ENCODE results near the gene IL1RN.
"Not testable (repeated sequence)": the region's sequence is repeated elsewhere in the genome, so short reads cannot be mapped to it uniquely, and the experiment has no call there.

Gene IL1RN

DNA sequence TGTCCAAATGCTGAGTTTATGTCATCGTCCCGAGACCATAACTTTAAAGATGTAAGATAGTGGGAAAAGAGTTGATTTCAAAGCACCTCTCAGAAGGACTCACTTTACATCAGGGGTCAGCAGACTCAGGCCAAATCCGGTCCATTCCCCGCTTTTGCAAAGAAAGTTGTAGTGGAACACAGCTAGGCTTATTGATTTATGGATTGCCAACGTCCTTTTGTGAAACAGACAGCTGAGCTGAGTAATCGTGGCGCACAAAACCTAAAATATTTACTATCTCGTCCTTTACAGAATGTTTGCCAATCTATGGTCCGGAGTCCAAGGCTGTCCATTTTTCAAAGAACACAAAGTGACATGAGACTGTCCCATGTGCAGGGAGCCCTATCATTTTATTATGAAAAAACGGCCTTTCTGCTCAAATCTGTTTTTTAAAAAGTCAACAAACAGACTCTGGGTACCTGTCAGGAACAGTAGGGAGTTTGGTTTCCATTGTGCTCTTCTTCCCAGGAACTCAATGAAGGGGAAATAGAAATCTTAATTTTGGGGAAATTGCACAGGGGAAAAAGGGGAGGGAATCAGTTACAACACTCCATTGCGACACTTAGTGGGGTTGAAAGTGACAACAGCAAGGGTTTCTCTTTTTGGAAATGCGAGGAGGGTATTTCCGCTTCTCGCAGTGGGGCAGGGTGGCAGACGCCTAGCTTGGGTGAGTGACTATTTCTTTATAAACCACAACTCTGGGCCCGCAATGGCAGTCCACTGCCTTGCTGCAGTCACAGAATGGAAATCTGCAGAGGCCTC lies at the start of gene IL1RN:
IL1RN (plus strand) TSS at position 754 of the 801 bp plus-strand sequence; CDS start at position 781, 27 bp downstream.
- DNase-seq (ENCODE audit: low read depth): no peak

- no peak for DNase-seq (ENCODE audit: low read depth)
These were observed 49.5 kb upstream of the IL1RN start for GRCh38 chr2:113077921-113078320.

DNA sequence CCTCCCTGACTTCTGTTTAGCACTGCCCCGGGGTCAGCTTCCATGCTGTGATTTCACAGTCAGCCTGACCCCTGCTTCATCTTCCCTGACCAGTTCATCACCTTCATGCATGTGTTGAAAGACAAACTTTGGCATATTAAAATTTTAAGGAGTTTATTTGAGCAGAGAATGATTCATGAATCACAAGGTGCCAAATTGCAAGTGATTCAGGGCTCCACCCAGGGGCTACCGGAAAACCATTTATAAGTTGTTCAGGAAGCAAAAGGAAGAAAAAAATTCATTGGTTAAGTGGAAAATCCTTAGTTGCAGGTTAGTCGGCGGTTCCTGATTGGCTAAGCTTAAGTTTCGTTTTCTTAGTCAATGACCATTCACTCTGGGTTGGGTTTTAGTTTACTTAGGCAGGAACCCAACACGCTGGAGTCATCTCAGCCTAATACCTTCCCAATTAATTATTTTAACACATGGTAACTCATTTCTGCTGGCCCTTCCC lies 49.0 kb upstream of the IL1RN start:
- no peak for DNase-seq (ENCODE audit: low read depth)

GRCh38 chr2:113079131-113079530 lies 48.3 kb upstream of the IL1RN start:
- no peak for DNase-seq (ENCODE audit: low read depth)

- DNase-seq (ENCODE audit: low read depth): peak; percentile 38
These were observed 47.3 kb upstream of the IL1RN start for GRCh38 chr2:113080134-113080533.

DNA sequence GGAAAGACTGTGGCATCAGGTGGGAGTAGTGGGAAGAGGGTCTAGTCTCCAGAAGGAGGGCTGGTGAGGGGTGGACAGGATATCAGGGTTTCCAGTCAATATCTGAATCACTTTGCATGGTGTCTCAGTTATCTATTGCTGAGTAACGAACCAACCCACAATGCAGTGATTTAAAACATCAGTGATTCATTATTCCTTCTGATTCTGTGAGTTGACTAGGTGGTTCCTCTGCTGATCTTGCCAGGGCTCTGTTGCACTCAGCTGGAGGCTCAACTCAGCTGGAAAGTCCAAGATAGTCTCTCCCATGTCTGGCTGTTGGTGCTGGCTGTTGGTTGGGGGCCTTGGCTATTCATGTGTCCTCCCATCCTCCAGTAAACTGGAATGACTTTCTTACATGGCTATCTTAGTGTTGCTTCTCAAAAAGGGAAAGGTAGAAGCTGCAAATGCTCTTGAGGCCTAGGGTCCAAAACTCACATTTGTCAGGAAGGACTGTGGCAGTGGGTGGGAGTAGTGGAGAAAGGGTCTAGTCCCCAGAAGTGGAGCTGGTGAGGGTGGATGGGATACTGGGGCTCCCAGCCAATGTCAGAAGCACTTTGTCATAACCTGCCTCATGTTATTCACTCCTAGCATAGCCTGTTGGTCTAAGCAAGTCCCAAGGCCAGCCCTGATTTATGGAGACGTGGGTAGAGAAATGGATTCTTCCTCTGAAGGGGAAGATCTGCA lies 45.7 kb upstream of the IL1RN start:
- DNase-seq (ENCODE audit: low read depth): no peak

GRCh38 chr2:113083296-113083695 lies 44.1 kb upstream of the IL1RN start:
- DNase-seq (ENCODE audit: low read depth): no peak

DNA sequence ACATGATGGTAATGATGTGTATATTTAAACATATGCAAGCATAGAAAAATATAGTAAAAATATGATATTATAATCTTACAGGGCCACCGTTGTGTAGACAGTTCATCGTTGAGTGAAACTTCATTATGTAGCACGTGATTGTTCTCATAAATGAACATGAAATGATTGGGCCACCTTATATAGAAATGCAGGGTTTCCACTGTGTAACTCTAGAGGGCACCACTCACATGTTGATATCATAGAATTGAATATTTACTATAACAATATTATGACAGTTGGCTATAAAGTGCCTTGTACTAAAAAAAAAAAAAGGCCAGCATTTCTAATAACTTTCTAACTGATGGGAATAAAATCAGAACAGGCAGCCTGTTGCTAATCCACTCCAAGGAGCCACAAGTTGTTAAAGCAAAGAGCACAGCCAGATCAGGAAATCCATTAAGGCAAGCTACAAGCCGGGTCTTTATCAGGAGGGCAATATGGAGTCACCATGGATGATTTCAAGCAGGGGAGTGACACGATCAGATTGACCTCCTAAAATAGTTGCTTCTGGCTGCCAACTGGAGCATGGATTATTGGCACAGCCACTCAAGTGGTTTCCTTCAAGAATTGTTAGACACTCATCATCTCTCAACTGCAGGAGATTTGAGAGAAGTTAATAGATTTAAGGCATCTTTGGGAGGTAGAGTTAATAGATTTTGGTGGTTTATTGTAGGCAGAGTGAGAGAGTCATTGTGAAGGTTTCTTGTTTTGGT lies 43.0 kb upstream of the IL1RN start:
- no peak for DNase-seq (ENCODE audit: low read depth)

GRCh38 chr2:113085542-113085941 lies 41.9 kb upstream of the IL1RN start:
- DNase-seq (ENCODE audit: low read depth): no peak

DNA sequence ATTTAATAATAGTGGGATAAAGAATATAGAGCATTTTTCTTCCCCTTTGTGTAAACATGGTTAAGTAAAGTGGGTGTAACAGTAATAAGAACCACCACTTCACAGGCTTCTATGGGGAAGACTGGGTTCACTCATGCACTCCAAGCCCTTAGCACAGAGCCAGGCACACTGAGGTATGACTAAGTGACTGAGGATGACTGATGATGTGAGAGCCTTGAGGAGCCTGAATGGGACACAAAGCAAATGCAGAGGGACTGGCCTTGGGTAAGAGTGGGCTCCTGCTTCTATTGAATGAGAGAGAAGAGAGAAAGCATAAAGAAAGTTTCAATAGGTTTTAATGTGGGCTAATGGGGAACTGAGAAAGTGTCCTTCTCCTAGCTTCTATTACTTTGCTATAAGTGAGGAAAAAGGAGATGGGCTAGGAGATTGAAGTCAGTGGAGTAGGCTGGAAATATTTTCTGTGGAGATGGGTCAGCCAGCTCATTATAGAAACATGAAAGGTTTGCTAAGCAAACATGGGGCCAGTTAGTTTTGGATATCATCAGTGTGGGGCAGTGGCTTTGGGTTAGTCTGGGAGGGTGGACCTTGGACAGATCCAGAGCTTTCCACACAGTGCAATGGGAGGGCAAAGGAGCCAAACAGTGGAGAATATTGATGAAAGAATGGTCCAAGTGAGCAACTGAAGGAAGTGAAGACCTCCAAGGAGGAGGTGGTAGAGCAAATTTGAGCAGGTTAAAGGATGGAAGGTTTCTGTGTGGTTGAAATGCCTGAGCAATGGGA lies 39.0 kb upstream of the IL1RN start:
- no peak for DNase-seq (ENCODE audit: low read depth)

DNA sequence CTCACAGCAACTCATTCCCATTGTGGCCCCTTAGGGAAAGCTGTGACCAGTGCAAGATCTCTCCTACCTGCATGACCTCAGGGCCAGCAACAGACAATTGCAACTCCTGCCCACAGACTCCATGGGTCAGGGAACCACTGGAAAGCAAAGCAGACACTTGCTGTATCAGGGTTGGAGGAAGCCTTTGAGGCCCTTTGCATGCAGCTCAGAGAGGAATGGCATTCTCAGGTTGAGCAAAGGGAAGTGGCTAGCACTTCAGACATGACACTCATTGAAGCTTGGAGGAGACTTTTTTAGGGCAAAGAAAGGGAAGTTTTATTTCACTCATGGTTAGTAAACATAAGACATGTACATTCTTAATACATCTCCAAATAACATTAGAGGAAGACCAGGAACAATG lies 37.5 kb upstream of the IL1RN start:
- DNase-seq (ENCODE audit: low read depth): no peak

GRCh38 chr2:113091231-113091896 lies 36.0 kb upstream of the IL1RN start:
- DNase-seq (ENCODE audit: low read depth): no peak

- no peak for DNase-seq (ENCODE audit: low read depth)
These were observed 34.4 kb upstream of the IL1RN start for GRCh38 chr2:113092864-113093612.

DNA sequence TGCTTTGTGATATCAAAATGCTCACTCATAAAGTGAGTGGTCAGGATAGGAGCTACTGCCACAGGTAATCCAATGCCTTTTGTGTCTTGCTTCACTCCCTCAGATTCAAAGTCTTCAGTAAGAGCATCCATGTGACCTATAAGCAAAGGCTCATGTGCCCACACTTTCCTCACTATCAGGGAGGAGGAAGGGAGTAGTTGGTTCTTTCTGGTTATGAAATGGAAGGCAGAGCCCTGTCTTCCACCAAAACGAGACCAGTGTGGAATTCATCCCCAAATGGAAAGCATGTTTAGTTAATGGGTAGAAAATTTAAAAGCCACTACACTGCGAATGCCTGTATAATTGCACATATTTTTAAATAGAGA lies 33.8 kb upstream of the IL1RN start:
- DNase-seq (ENCODE audit: low read depth): no peak

DNA sequence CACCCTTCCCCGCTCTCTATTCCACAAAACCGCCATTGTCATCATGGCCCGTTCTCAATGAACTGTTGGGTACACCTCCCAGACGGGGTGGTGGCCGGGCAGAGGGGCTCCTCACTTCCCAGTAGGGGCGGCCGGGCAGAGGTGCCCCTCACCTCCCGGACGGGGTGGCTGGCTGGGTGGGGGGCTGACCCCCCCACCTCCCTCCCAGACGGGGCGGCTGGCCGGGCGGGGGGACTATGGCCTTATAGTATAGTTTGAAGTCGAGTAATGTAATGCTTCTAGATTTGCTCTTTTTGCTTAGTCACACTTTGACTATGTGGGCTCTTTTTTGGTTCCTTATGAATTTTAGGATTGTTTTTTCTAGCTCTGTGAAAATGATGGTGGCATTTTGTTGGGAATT lies 31.1 kb upstream of the IL1RN start:
- not testable (repeated sequence) for DNase-seq (ENCODE audit: low read depth)

DNA sequence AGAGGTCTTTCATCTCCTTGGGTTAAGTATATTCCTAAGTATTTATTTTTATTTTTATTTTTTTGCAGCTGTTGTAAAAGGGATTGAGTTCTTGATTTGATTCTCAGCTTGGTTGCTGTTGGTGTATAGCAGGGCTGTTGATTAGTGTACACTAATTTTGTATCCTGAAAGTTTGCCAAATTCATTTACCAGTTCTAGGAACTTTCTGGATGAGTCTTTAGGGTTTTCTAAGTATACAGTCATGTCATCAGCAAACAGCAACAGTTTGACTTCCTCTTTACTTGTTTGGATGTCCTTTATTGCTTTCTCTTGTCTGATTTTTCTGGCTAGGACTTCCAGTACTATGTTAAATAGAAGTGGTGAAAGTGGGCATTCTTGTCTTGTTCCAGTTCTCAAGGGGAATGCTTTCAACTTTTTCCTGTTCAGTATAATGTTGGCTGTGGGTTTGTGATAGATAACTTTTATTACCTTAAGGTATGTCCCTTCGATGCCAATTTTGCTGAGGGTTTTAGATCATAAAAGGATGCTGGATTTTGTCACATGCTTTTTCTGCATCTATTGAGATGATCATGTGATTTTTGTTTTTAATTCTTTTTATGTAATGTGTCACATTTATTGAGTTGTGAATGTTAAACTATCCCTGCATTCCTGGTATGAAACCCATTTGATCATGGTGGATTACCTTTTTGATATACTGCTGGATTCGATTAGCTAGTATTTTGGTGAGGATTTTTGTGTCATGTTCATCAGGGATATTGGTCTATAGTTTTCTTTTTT lies 30.4 kb upstream of the IL1RN start:
- DNase-seq (ENCODE audit: low read depth): not testable (repeated sequence)

GRCh38 chr2:113098041-113098440 lies 29.4 kb upstream of the IL1RN start:
- no peak for DNase-seq (ENCODE audit: low read depth)

GRCh38 chr2:113098532-113098931 lies 28.9 kb upstream of the IL1RN start:
- no peak for DNase-seq (ENCODE audit: low read depth)

- no peak for DNase-seq (ENCODE audit: low read depth)
These were observed 25.3 kb upstream of the IL1RN start for GRCh38 chr2:113102133-113102532.

DNA sequence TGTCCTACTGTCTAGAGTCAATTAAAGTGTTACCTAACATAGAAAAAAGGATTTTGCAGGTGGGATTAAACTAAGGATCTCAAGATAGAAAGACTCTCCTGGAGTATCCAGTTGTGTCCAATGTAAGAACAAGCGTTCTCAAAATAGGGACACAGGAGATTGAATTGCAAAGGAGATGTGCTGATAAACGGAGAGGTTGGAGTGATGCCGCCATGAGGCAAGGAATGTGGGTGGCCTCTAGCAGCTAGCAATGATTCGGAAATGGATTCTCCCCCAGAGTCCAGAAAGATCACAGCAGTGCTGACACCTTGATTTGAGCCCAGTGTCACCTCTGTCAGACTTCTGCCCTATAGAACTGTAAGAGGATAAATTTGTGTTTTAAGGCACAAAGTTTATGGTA lies 24.1 kb upstream of the IL1RN start:
- DNase-seq (ENCODE audit: low read depth): no peak
